ENCODE measurements around the gene MLXIP.

The MLXIP gene

GRCh38 chr12:122079532-122080081 is 1.1 kb downstream of the MLXIP start:
- no peak for DNase-seq (ENCODE audit: low spot score)

- peak; percentile 71 for DNase-seq (ENCODE audit: low spot score)
These were observed 1.9 kb downstream of the MLXIP start for GRCh38 chr12:122080149-122081082.

- DNase-seq (ENCODE audit: low spot score), result peak; percentile 78
These were observed 2.6 kb downstream of the MLXIP start for GRCh38 chr12:122081083-122081696.

GRCh38 chr12:122081697-122082221 is 3.2 kb downstream of the MLXIP start:
- DNase-seq (ENCODE audit: low spot score), result peak; percentile 55

- DNase-seq (ENCODE audit: low spot score), result no peak
These were observed 4.2 kb downstream of the MLXIP start for GRCh38 chr12:122082621-122083356.

- DNase-seq (ENCODE audit: low spot score), result no peak
These were observed 6.4 kb downstream of the MLXIP start for GRCh38 chr12:122084857-122085405.

GRCh38 chr12:122085591-122085990 is 7.0 kb downstream of the MLXIP start:
- DNase-seq (ENCODE audit: low spot score), result no peak

GRCh38 chr12:122086116-122086515 is 7.6 kb downstream of the MLXIP start:
- no peak for DNase-seq (ENCODE audit: low spot score)

- no peak for DNase-seq (ENCODE audit: low spot score)
These were observed 8.2 kb downstream of the MLXIP start for GRCh38 chr12:122086641-122087285.

GRCh38 chr12:122087431-122088178 is 9.0 kb downstream of the MLXIP start:
- DNase-seq (ENCODE audit: low spot score), result no peak

GRCh38 chr12:122088179-122088810 is 9.7 kb downstream of the MLXIP start:
- DNase-seq (ENCODE audit: low spot score), result no peak

- peak; percentile 67 for DNase-seq (ENCODE audit: low spot score)
These were observed 10.5 kb downstream of the MLXIP start for GRCh38 chr12:122089077-122089476.

- DNase-seq (ENCODE audit: low spot score), result no peak
These were observed 12.4 kb downstream of the MLXIP start for GRCh38 chr12:122090759-122091515.

GRCh38 chr12:122093098-122093883 is 14.7 kb downstream of the MLXIP start:
- DNase-seq (ENCODE audit: low spot score), result no peak

- no peak for DNase-seq (ENCODE audit: low spot score)
These were observed 15.7 kb downstream of the MLXIP start for GRCh38 chr12:122094137-122094734.

- no peak for DNase-seq (ENCODE audit: low spot score)
These were observed 16.4 kb downstream of the MLXIP start for GRCh38 chr12:122094735-122095631.

- no peak for DNase-seq (ENCODE audit: low spot score)
These were observed 17.5 kb downstream of the MLXIP start for GRCh38 chr12:122096014-122096413.

Measured in globus pallidus (tissue), 1 donor.